ENCODE results near the gene POU1F1. TPM values are rescaled to one million over a fixed set of nuclear protein-coding genes. Genes with fewer than 3 reads are reported as not detected.

Gene POU1F1
- total RNA-seq, 4 donors from 2014 or later = not detected

- intact Hi-C loops (cut with DNase I) = no loop called here
- H3K36me3 ChIP-seq = no peaks in the 10 kb centered on the region
- no peak overlapping the region for H3K4me3 ChIP-seq
- no peaks in the 10 kb centered on the region for H3K9me3 ChIP-seq
- no peak for DNase-seq
- H3K27me3 ChIP-seq = no peaks in the 10 kb centered on the region
- H3K27ac ChIP-seq = no peak overlapping the region
- H3K4me1 ChIP-seq = no peaks in the 10 kb centered on the region
- no peak for TF ChIP-seq POLR2A (IDR thresholded peaks at IDR 0.05)
- TF ChIP-seq, protein P1, sequence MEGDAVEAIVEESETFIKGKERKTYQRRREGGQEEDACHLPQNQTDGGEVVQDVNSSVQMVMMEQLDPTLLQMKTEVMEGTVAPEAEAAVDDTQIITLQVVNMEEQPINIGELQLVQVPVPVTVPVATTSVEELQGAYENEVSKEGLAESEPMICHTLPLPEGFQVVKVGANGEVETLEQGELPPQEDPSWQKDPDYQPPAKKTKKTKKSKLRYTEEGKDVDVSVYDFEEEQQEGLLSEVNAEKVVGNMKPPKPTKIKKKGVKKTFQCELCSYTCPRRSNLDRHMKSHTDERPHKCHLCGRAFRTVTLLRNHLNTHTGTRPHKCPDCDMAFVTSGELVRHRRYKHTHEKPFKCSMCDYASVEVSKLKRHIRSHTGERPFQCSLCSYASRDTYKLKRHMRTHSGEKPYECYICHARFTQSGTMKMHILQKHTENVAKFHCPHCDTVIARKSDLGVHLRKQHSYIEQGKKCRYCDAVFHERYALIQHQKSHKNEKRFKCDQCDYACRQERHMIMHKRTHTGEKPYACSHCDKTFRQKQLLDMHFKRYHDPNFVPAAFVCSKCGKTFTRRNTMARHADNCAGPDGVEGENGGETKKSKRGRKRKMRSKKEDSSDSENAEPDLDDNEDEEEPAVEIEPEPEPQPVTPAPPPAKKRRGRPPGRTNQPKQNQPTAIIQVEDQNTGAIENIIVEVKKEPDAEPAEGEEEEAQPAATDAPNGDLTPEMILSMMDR (IDR thresholded peaks at IDR 0.05) = no peak
These were observed 6.7 kb downstream of the POU1F1 start for GRCh38 chr3:87269723-87270122.

DNA sequence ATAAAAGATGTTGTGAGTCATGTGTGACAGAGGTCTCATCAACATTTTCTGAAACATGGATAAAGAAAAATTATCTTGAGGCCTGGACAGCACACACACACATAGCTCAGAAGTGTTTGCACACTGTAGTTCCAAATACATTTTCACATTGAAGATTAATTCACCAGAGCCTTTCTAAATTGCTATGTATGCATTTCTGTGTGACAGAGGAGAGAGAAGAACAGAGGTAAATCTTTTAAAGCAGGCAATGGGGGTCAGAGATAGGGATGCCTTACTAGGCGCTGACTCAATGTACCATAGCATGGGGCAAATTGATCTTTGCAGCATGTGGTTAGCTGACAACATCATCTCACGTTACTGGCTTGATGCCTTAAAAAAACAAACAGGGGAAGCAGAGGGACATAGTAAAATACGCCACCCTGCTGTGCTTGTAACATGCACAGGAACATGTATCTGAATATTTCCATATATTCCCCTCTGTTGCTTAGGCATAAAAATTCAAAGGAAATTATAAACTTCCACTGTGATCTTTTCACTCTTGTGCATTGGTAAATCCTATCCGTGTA, 7.7 kb downstream of the POU1F1 start:
- WGBS, 2 donors = 77 to 85% methylated on average over 4 of the region's 4 CpGs
- DNase-seq = no peak
- H3K4me3 ChIP-seq = no peak overlapping the region
- intact Hi-C loops (cut with DNase I) = no loop called here
- H3K4me1 ChIP-seq = no peaks in the 10 kb centered on the region
- no peaks in the 10 kb centered on the region for H3K27me3 ChIP-seq
- no peaks in the 10 kb centered on the region for H3K36me3 ChIP-seq
- TF ChIP-seq POLR2A (IDR thresholded peaks at IDR 0.05) = no peak
- TF ChIP-seq, protein P1 (IDR thresholded peaks at IDR 0.05) = no peak
- H3K27ac ChIP-seq = no peak overlapping the region
- H3K9me3 ChIP-seq = no peaks in the 10 kb centered on the region

DNA sequence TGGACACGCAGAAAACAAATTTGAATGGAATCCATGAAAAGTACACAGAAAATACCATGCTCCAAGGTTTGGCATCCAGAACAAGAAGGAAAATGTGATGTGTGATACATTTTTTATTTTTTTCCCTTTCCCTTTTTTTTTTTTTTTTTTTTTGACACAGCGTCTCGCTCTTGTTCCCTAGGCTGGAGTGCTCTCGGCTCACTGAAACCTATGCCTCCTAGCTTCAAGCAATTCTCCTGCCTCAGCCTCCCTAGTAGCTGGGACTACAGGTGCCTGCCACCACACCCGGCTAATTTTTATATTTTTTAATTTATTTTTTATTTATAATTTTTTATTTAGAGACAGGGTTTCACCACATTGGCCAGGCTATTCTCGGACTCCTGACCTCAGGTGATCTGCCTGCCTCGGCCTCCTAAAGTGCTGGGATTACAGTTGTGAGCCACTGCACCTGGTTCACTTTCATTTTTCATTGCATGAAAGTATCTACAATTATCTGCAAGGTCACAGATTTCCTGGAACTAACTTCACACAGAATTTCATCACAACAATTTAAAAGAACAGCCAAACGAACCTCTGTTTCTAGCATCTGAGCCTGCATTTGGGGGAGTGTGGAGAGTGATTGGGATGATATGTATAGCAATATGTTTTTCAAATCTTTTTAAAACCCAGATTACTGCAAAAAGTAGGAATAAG, 8.3 kb downstream of the POU1F1 start:
- WGBS, 2 donors = 82 to 87% methylated on average over 8 of the region's 8 CpGs
- no peak for DNase-seq
- TF ChIP-seq POLR2A (IDR thresholded peaks at IDR 0.05) = no peak
- TF ChIP-seq, protein P1 (IDR thresholded peaks at IDR 0.05) = no peak
- H3K4me3 ChIP-seq = no peak overlapping the region
- intact Hi-C loops (cut with DNase I) = no loop called here
- no peaks in the 10 kb centered on the region for H3K27me3 ChIP-seq
- no peak overlapping the region for H3K27ac ChIP-seq
- H3K4me1 ChIP-seq = no peaks in the 10 kb centered on the region
- no peaks in the 10 kb centered on the region for H3K9me3 ChIP-seq
- H3K36me3 ChIP-seq = no peaks in the 10 kb centered on the region

- TF ChIP-seq, protein P1 (IDR thresholded peaks at IDR 0.05) = no peak
- no peak for TF ChIP-seq POLR2A (IDR thresholded peaks at IDR 0.05)
- WGBS, 2 donors = 62 to 78% methylated on average over 2 of the region's 2 CpGs
- no peak overlapping the region for H3K4me3 ChIP-seq
- intact Hi-C loops (cut with DNase I) = no loop called here
- DNase-seq = no peak
- no peaks in the 10 kb centered on the region for H3K9me3 ChIP-seq
- H3K36me3 ChIP-seq = no peaks in the 10 kb centered on the region
- no peak overlapping the region for H3K27ac ChIP-seq
- H3K4me1 ChIP-seq = no peaks in the 10 kb centered on the region
- H3K27me3 ChIP-seq = no peaks in the 10 kb centered on the region
These were observed 14.5 kb downstream of the POU1F1 start for GRCh38 chr3:87261925-87262324.

DNA sequence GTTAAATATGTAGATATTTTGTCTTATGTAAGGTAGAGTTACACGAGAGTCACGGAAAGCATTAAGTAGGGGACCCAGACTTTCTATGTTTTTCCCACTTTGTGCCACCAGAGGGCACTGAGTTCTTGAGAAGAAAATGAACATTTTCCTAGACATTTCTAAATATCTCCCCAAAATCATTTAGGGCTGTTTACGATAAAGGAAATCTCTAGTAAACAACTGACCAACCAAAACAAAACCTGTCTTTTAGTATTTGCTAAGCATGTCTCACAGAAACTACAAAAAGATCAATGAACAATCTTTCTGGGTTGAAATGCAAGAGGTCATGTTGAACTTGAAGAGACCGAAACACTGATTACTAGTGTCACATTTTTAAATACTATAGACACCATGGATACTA, 16.1 kb downstream of the POU1F1 start:
- Histone ChIP-seq H3K36me3 (peaks cover 0 to 9% (median 0%) of the 10 kb centered on the region in 3 donors), H3K27me3 (no peaks in the 10 kb centered on the region), H3K9me3 (no peaks in the 10 kb centered on the region), H3K4me1 (no peaks in the 10 kb centered on the region), H3K27ac (no peak overlapping the region), H3K4me3 (no peak overlapping the region)
- no peak for DNase-seq
- TF ChIP-seq, protein P1 (IDR thresholded peaks at IDR 0.05) = peak; percentile 12 to 57 (median 38)
- no peak for TF ChIP-seq POLR2A (IDR thresholded peaks at IDR 0.05)
- intact Hi-C loops (cut with DNase I) = no loop called here
- WGBS, 2 donors = 33 to 34% methylated on average over 4 of the region's 4 CpGs
